Kidney tubule cell (primary cell): Measurements from ENCODE around the gene TRAPPC11.

Source experiments
- DNase-seq: peaks from one replicate; pipeline ENCODE4 v3.0.0-alpha.2; 2018; ENCODE audit warnings: low spot score

TRAPPC11 gene

GRCh38 chr4:183637461-183637860, 21.6 kb upstream of the TRAPPC11 start:
- peak; percentile 45 for DNase-seq

GRCh38 chr4:183638436-183638835, 20.7 kb upstream of the TRAPPC11 start:
- DNase-seq: no peak

GRCh38 chr4:183639291-183639690, 19.8 kb upstream of the TRAPPC11 start:
- DNase-seq: no peak

- no peak for DNase-seq
Observed at GRCh38 chr4:183645326-183645725, 13.8 kb upstream of the TRAPPC11 start.

GRCh38 chr4:183657564-183657963, 1.5 kb upstream of the TRAPPC11 start:
- DNase-seq: peak; percentile 5

GRCh38 chr4:183658362-183659028, 598 bp upstream of the TRAPPC11 start:
- peak; percentile 70 for DNase-seq

- DNase-seq: peak; percentile 6
Observed at GRCh38 chr4:183659872-183660242, 764 bp downstream of the TRAPPC11 start.

- no peak for DNase-seq
Observed at GRCh38 chr4:183666088-183666487, 7.0 kb downstream of the TRAPPC11 start.

- DNase-seq: no peak
Observed at GRCh38 chr4:183670251-183670650, 11.2 kb downstream of the TRAPPC11 start.

GRCh38 chr4:183670960-183671555, 12.0 kb downstream of the TRAPPC11 start:
- DNase-seq: no peak

- no peak for DNase-seq
Observed at GRCh38 chr4:183674153-183674552, 15.1 kb downstream of the TRAPPC11 start.

- DNase-seq: no peak
Observed at GRCh38 chr4:183675625-183676024, 16.5 kb downstream of the TRAPPC11 start.

GRCh38 chr4:183681119-183681518, 22.0 kb downstream of the TRAPPC11 start:
- DNase-seq: no peak

- no peak for DNase-seq
Observed at GRCh38 chr4:183686461-183686860, 27.4 kb downstream of the TRAPPC11 start.

- DNase-seq: no peak
Observed at GRCh38 chr4:183688216-183688615, 29.1 kb downstream of the TRAPPC11 start.

- DNase-seq: no peak
Observed at GRCh38 chr4:183691006-183691405, 31.9 kb downstream of the TRAPPC11 start.

- no peak for DNase-seq
Observed at GRCh38 chr4:183691897-183692296, 32.8 kb downstream of the TRAPPC11 start.

- DNase-seq: no peak
Observed at GRCh38 chr4:183698909-183699308, 39.8 kb downstream of the TRAPPC11 start.

- DNase-seq: no peak
Observed at GRCh38 chr4:183700407-183700806, 41.3 kb downstream of the TRAPPC11 start.

GRCh38 chr4:183702492-183702891, 43.4 kb downstream of the TRAPPC11 start:
- no peak for DNase-seq

- no peak for DNase-seq
Observed at GRCh38 chr4:183714626-183715025, 55.5 kb downstream of the TRAPPC11 start.

GRCh38 chr4:183716302-183716701, 57.2 kb downstream of the TRAPPC11 start:
- DNase-seq: peak; percentile 11

- no peak for DNase-seq
Observed at GRCh38 chr4:183718876-183719275, 59.8 kb downstream of the TRAPPC11 start.
